ENCODE measurements around the gene C1orf56.

The C1orf56 gene

GRCh38 chr1:151000408-151000807 lies 47.1 kb upstream of the C1orf56 start:
- H3K4me1 ChIP-seq (ENCODE audit: control insufficient read depth, insufficient read depth, low read depth, low read length): peaks cover 35% of the 10 kb centered on the region
- no peak overlapping the region for H3K23ac ChIP-seq (ENCODE audit: low read length in 2 of 2)
- 89% methylated on average over 3 of the region's 3 CpGs for WGBS
- H3K27ac ChIP-seq (ENCODE audit: low read length, poor library complexity, severe bottlenecking): no peak overlapping the region
- H3K9ac ChIP-seq (ENCODE audit: low read length): no peak overlapping the region
- H3K4me2 ChIP-seq (ENCODE audit: low read length, poor library complexity, severe bottlenecking): no peak overlapping the region
- H2AK5ac ChIP-seq (ENCODE audit: low read length, severe bottlenecking): peak overlapping the region; percentile 76
- H3K18ac ChIP-seq (ENCODE audit: low read depth in 1 of 2, low read length in 2 of 2): no peak overlapping the region
- no peaks in the 10 kb centered on the region for H3K9me3 ChIP-seq (ENCODE audit: control insufficient read depth, low read length)
- DNase-seq: no peak
- H3K14ac ChIP-seq (ENCODE audit: low read length in 2 of 2): no peak overlapping the region
- H3K27me3 ChIP-seq (ENCODE audit: control insufficient read depth in 1 of 2, insufficient read depth in 1 of 2, low read length in 2 of 2): no peaks in the 10 kb centered on the region
- no peak overlapping the region for H2BK120ac ChIP-seq (ENCODE audit: low read depth, low read length)
- H2AFZ ChIP-seq (ENCODE audit: low read depth, low read length): no peak overlapping the region
- no peak overlapping the region for H4K8ac ChIP-seq (ENCODE audit: low read length)
- H4K91ac ChIP-seq (ENCODE audit: low read length): no peak overlapping the region
- H2BK15ac ChIP-seq (ENCODE audit: low read depth, poor library complexity, severe bottlenecking): no peak overlapping the region
- H3K4ac ChIP-seq (ENCODE audit: low read depth in 1 of 2, low read length in 2 of 2): no peak overlapping the region
- no peak overlapping the region for H3K4me3 ChIP-seq (ENCODE audit: insufficient read depth in 1 of 2, low read depth in 1 of 2, low read length in 2 of 2)
- peaks cover 6% of the 10 kb centered on the region for H3K79me1 ChIP-seq (replicated peaks; ENCODE audit: low read length, poor library complexity, severe bottlenecking)
- H2BK5ac ChIP-seq (ENCODE audit: low read depth, low read length, poor library complexity, severe bottlenecking): no peak overlapping the region
- H3K36me3 ChIP-seq (ENCODE audit: control insufficient read depth in 1 of 2, insufficient read depth in 2 of 2, low read depth in 1 of 2, low read length in 2 of 2): peaks cover 27 to 51% of the 10 kb centered on the region in 2 experiments
- no peak overlapping the region for H2BK12ac ChIP-seq (ENCODE audit: low read length in 2 of 2)

GRCh38 chr1:151001602-151002001 lies 45.9 kb upstream of the C1orf56 start:
- peaks cover 27 to 51% of the 10 kb centered on the region in 2 experiments for H3K36me3 ChIP-seq (ENCODE audit: control insufficient read depth in 1 of 2, insufficient read depth in 2 of 2, low read depth in 1 of 2, low read length in 2 of 2)
- H4K91ac ChIP-seq (ENCODE audit: low read length): no peak overlapping the region
- H3K27ac ChIP-seq (ENCODE audit: low read length, poor library complexity, severe bottlenecking): no peak overlapping the region
- H3K9me3 ChIP-seq (ENCODE audit: control insufficient read depth, low read length): no peaks in the 10 kb centered on the region
- H3K4me3 ChIP-seq (ENCODE audit: insufficient read depth in 1 of 2, low read depth in 1 of 2, low read length in 2 of 2): no peak overlapping the region
- WGBS: 79% methylated on average over 4 of the region's 4 CpGs
- no peak overlapping the region for H3K14ac ChIP-seq (ENCODE audit: low read length in 2 of 2)
- H2AFZ ChIP-seq (ENCODE audit: low read depth, low read length): no peak overlapping the region
- H2AK5ac ChIP-seq (ENCODE audit: low read length, severe bottlenecking): peak overlapping the region; percentile 53
- H2BK120ac ChIP-seq (ENCODE audit: low read depth, low read length): no peak overlapping the region
- no peak overlapping the region for H3K9ac ChIP-seq (ENCODE audit: low read length)
- H2BK15ac ChIP-seq (ENCODE audit: low read depth, poor library complexity, severe bottlenecking): no peak overlapping the region
- DNase-seq: no peak
- H3K4me2 ChIP-seq (ENCODE audit: low read length, poor library complexity, severe bottlenecking): no peak overlapping the region
- H3K79me1 ChIP-seq (replicated peaks; ENCODE audit: low read length, poor library complexity, severe bottlenecking): peaks cover 6% of the 10 kb centered on the region
- no peaks in the 10 kb centered on the region for H3K27me3 ChIP-seq (ENCODE audit: control insufficient read depth in 1 of 2, insufficient read depth in 1 of 2, low read length in 2 of 2)
- no peak overlapping the region for H2BK5ac ChIP-seq (ENCODE audit: low read depth, low read length, poor library complexity, severe bottlenecking)
- H3K23ac ChIP-seq (ENCODE audit: low read length in 2 of 2): no peak overlapping the region
- H4K8ac ChIP-seq (ENCODE audit: low read length): no peak overlapping the region
- no peak overlapping the region for H3K4ac ChIP-seq (ENCODE audit: low read depth in 1 of 2, low read length in 2 of 2)
- H2BK12ac ChIP-seq (ENCODE audit: low read length in 2 of 2): peak overlapping the region in 1 of 2 experiments; percentile 48
- H3K18ac ChIP-seq (ENCODE audit: low read depth in 1 of 2, low read length in 2 of 2): no peak overlapping the region
- peaks cover 38% of the 10 kb centered on the region for H3K4me1 ChIP-seq (ENCODE audit: control insufficient read depth, insufficient read depth, low read depth, low read length)

GRCh38 chr1:151002051-151002450 lies 45.5 kb upstream of the C1orf56 start:
- Histone ChIP-seq H4K91ac (ENCODE audit: low read length) (no peak overlapping the region), H2AFZ (ENCODE audit: low read depth, low read length) (no peak overlapping the region), H3K27me3 (ENCODE audit: control insufficient read depth in 1 of 2, insufficient read depth in 1 of 2, low read length in 2 of 2) (no peaks in the 10 kb centered on the region), H3K4me2 (ENCODE audit: low read length, poor library complexity, severe bottlenecking) (no peak overlapping the region), H3K4me3 (ENCODE audit: insufficient read depth in 1 of 2, low read depth in 1 of 2, low read length in 2 of 2) (no peak overlapping the region), H3K36me3 (ENCODE audit: control insufficient read depth in 1 of 2, insufficient read depth in 2 of 2, low read depth in 1 of 2, low read length in 2 of 2) (peaks cover 23 to 47% of the 10 kb centered on the region in 2 experiments), H2BK5ac (ENCODE audit: low read depth, low read length, poor library complexity, severe bottlenecking) (no peak overlapping the region), H3K9me3 (ENCODE audit: control insufficient read depth, low read length) (no peaks in the 10 kb centered on the region), H3K9ac (ENCODE audit: low read length) (no peak overlapping the region), H3K4me1 (ENCODE audit: control insufficient read depth, insufficient read depth, low read depth, low read length) (peaks cover 36% of the 10 kb centered on the region), H3K14ac (ENCODE audit: low read length in 2 of 2) (no peak overlapping the region), H2BK12ac (ENCODE audit: low read length in 2 of 2) (peak overlapping the region in 1 of 2 experiments; percentile 19), H3K27ac (ENCODE audit: low read length, poor library complexity, severe bottlenecking) (no peak overlapping the region), H4K8ac (ENCODE audit: low read length) (no peak overlapping the region), H2AK5ac (ENCODE audit: low read length, severe bottlenecking) (no peak overlapping the region), H2BK15ac (ENCODE audit: low read depth, poor library complexity, severe bottlenecking) (no peak overlapping the region), H3K23ac (ENCODE audit: low read length in 2 of 2) (peak overlapping the region in 1 of 2 experiments; percentile 38), H3K18ac (ENCODE audit: low read depth in 1 of 2, low read length in 2 of 2) (peak overlapping the region in 1 of 2 experiments; percentile 76), H2BK120ac (ENCODE audit: low read depth, low read length) (no peak overlapping the region), H3K4ac (ENCODE audit: low read depth in 1 of 2, low read length in 2 of 2) (peak overlapping the region in 1 of 2 experiments; percentile 35), H3K79me1 (replicated peaks; ENCODE audit: low read length, poor library complexity, severe bottlenecking) (peaks cover 6% of the 10 kb centered on the region)
- WGBS: 90% methylated on average over 3 of the region's 3 CpGs
- no peak for DNase-seq

GRCh38 chr1:151002611-151003010 lies 44.9 kb upstream of the C1orf56 start:
- Histone ChIP-seq H2BK12ac (ENCODE audit: low read length in 2 of 2) (peak overlapping the region in 1 of 2 experiments; percentile 19), H3K27me3 (ENCODE audit: control insufficient read depth in 1 of 2, insufficient read depth in 1 of 2, low read length in 2 of 2) (no peaks in the 10 kb centered on the region), H3K14ac (ENCODE audit: low read length in 2 of 2) (no peak overlapping the region), H3K27ac (ENCODE audit: low read length, poor library complexity, severe bottlenecking) (no peak overlapping the region), H3K23ac (ENCODE audit: low read length in 2 of 2) (peak overlapping the region in 1 of 2 experiments; percentile 38), H2BK15ac (ENCODE audit: low read depth, poor library complexity, severe bottlenecking) (no peak overlapping the region), H3K4me2 (ENCODE audit: low read length, poor library complexity, severe bottlenecking) (no peak overlapping the region), H3K9ac (ENCODE audit: low read length) (no peak overlapping the region), H2AFZ (ENCODE audit: low read depth, low read length) (no peak overlapping the region), H3K4me1 (ENCODE audit: control insufficient read depth, insufficient read depth, low read depth, low read length) (peaks cover 34% of the 10 kb centered on the region), H3K18ac (ENCODE audit: low read depth in 1 of 2, low read length in 2 of 2) (no peak overlapping the region), H2AK5ac (ENCODE audit: low read length, severe bottlenecking) (no peak overlapping the region), H2BK5ac (ENCODE audit: low read depth, low read length, poor library complexity, severe bottlenecking) (no peak overlapping the region), H4K91ac (ENCODE audit: low read length) (no peak overlapping the region), H3K36me3 (ENCODE audit: control insufficient read depth in 1 of 2, insufficient read depth in 2 of 2, low read depth in 1 of 2, low read length in 2 of 2) (peaks cover 18 to 41% of the 10 kb centered on the region in 2 experiments), H3K4me3 (ENCODE audit: insufficient read depth in 1 of 2, low read depth in 1 of 2, low read length in 2 of 2) (no peak overlapping the region), H3K9me3 (ENCODE audit: control insufficient read depth, low read length) (no peaks in the 10 kb centered on the region), H4K8ac (ENCODE audit: low read length) (no peak overlapping the region), H3K4ac (ENCODE audit: low read depth in 1 of 2, low read length in 2 of 2) (peak overlapping the region in 1 of 2 experiments; percentile 35), H2BK120ac (ENCODE audit: low read depth, low read length) (no peak overlapping the region), H3K79me1 (replicated peaks; ENCODE audit: low read length, poor library complexity, severe bottlenecking) (peaks cover 6% of the 10 kb centered on the region)
- DNase-seq: peak; percentile 33
- WGBS: 56% methylated on average over 2 of the region's 2 CpGs

All from mesenchymal stem cell (in vitro differentiated cells and primary cell).